ENCODE measurements around the gene HMCN1.
A peak's percentile ranks its signal among the peaks of the same experiment; 100 is the strongest.

The HMCN1 gene

GRCh38 chr1:185699874-185700273, 34.3 kb upstream of the HMCN1 start:
- no peak for TF ChIP-seq CTCF (IDR thresholded peaks at IDR 0.05)

GRCh38 chr1:185701650-185702049, 32.5 kb upstream of the HMCN1 start:
- TF ChIP-seq CTCF (IDR thresholded peaks at IDR 0.05), result no peak

- TF ChIP-seq CTCF (IDR thresholded peaks at IDR 0.05), result no peak
Observed at GRCh38 chr1:185704181-185704580, 30.0 kb upstream of the HMCN1 start.

GRCh38 chr1:185716095-185716494, 18.1 kb upstream of the HMCN1 start:
- TF ChIP-seq CTCF (IDR thresholded peaks at IDR 0.05), result no peak

GRCh38 chr1:185719021-185719420, 15.2 kb upstream of the HMCN1 start:
- TF ChIP-seq CTCF (IDR thresholded peaks at IDR 0.05), result no peak

GRCh38 chr1:185720633-185721272, 13.4 kb upstream of the HMCN1 start:
- TF ChIP-seq CTCF (IDR thresholded peaks at IDR 0.05), result peak; percentile 77

GRCh38 chr1:185721553-185721952, 12.6 kb upstream of the HMCN1 start:
- TF ChIP-seq CTCF (IDR thresholded peaks at IDR 0.05), result no peak

- TF ChIP-seq CTCF (IDR thresholded peaks at IDR 0.05), result no peak
Observed at GRCh38 chr1:185722098-185722497, 12.1 kb upstream of the HMCN1 start.
